Measurements from ENCODE around the gene RFESD.

- TF ChIP-seq CTCF (IDR thresholded peaks at IDR 0.05) (no peak), POLR2AphosphoS5 (IDR thresholded peaks at IDR 0.05) (no peak), EP300 (IDR thresholded peaks at IDR 0.05) (no peak)
These were observed 6.3 kb downstream of the RFESD start for GRCh38 chr5:95652849-95653248.

Measured in stomach (tissue), 4 donors.